Liver (tissue), 3 donors: ENCODE data around the gene LAMB2.

Experiments used
- CTCF ChIP-seq: fragments of 150-350 bp; IDR thresholded peaks from 2 replicates; pipeline ENCODE4 v1.5.1; 2017; ENCODE audit warnings: improper control_type of control experiment, low read depth, low read length; ENCODE audit not compliant: missing input control
- EGR1 ChIP-seq, 2 donors: IDR thresholded peaks; 2 replicates each; pipeline ENCODE4 v1.6.1; 2016 to 2018; ENCODE audit warnings: antibody characterized with exemption in 2 of 2, low read depth in 2 of 2
- donor health status: healthy.
- donor health status: healthy.

- no peak for TF ChIP-seq CTCF
- TF ChIP-seq EGR1 (IDR thresholded peaks at IDR 0.05; ENCODE audit: low read depth in 2 of 2), result no peak
Measured at GRCh38 chr3:49134471-49135265, 1.8 kb upstream of the LAMB2 start.
